Posterior vena cava (tissue), 2 donors: ENCODE data around the gene YJEFN3. TPM values are rescaled to one million over a fixed set of nuclear protein-coding genes. Genes with fewer than 3 reads are reported as not detected.

Experiments
- DNase-seq: peaks from one replicate; pipeline ENCODE4 v3.0.0-alpha.2; 2020; ENCODE audit warnings: low spot score
- intact Hi-C, 2 donors: fragments of 100-400 bp; cut with DNase I; formaldehyde crosslinking; loops; one replicate each; pipeline versions ENCODE4 v1.14.1 to v1.14.2; 2022 to 2023
- long read RNA-seq, 2 donors: library from polyadenylated mRNA; unstranded; transcript quantifications; one replicate each; pipeline ENCODE4 v2.0.0, GENCODE V29; 2020 to 2021
- total RNA-seq, 2 donors: library from RNA; stranded (reverse); fragmentation: NEBNext Ultra II Directional; extraction: Animal tissue kit (Norgen Biotek cat#: 25700); gene quantifications; one replicate each; pipeline ENCODE4 v1.2.1, GENCODE V29; 2021
- donor health status: DM: yes; HTN: yes; CAD: no.
- donor health status: DM: yes; HTN: yes; CAD: no.

Gene YJEFN3
- total RNA-seq = 1 to 10 TPM; 2.9 to 3.7 TPM
- long read RNA-seq, donor 1 = 0 reads
- long read RNA-seq, donor 2 = 0 reads

GRCh38 chr19:19528721-19529490 is at the start of gene YJEFN3:
Gene YJEFN3 (plus strand): TSS chr19:19528911. CDS start chr19:19528933, 22 bp downstream.
- DNase-seq = peak; percentile 79
- intact Hi-C loops = no loop called here

- intact Hi-C loops = no loop called here
- no peak for DNase-seq
These were observed 48.0 kb upstream of the YJEFN3 start for GRCh38 chr19:19480688-19481087.

- DNase-seq = no peak
- intact Hi-C loops = no loop called here
These were observed 45.7 kb upstream of the YJEFN3 start for GRCh38 chr19:19482809-19483596.

GRCh38 chr19:19485161-19485997 is 43.3 kb upstream of the YJEFN3 start:
- no peak for DNase-seq
- intact Hi-C loops = loop anchor here in 1 of 2 donors (5.0 kb wide), 1 partner anchor 103 kb away; no protein-coding TSS in a partner anchor

- intact Hi-C loops = loop anchor here in 1 of 2 donors (5.0 kb wide), 1 partner anchor 104 kb away; no protein-coding TSS in a partner anchor
- DNase-seq = no peak
These were observed 42.8 kb upstream of the YJEFN3 start for GRCh38 chr19:19485998-19486290.

GRCh38 chr19:19486343-19487076 is 42.2 kb upstream of the YJEFN3 start:
- no peak for DNase-seq
- intact Hi-C loops = loop anchor here in 1 of 2 donors (5.0 kb wide), 1 partner anchor 104 kb away; no protein-coding TSS in a partner anchor

GRCh38 chr19:19487077-19487949 is 41.4 kb upstream of the YJEFN3 start:
- no peak for DNase-seq
- intact Hi-C loops = loop anchor here in 1 of 2 donors (5.0 kb wide), 1 partner anchor 105 kb away; no protein-coding TSS in a partner anchor

GRCh38 chr19:19487950-19488874 is 40.5 kb upstream of the YJEFN3 start:
- intact Hi-C loops = loop anchor here in 1 of 2 donors (5.0 kb wide), 1 partner anchor 106 kb away; no protein-coding TSS in a partner anchor

GRCh38 chr19:19488875-19489690 is 39.6 kb upstream of the YJEFN3 start:
- intact Hi-C loops = loop anchor here in 1 of 2 donors (5.0 kb wide), 1 partner anchor 107 kb away; no protein-coding TSS in a partner anchor
- DNase-seq = peak; percentile 96

More at GRCh38 chr19:19487950-19488874, 40.5 kb upstream of the YJEFN3 start:
- no peak for DNase-seq

- intact Hi-C loops = loop anchor here (5.0 kb wide), 2 partner anchors 108 to 123 kb away; no protein-coding TSS in a partner anchor
- DNase-seq = no peak
These were observed 38.9 kb upstream of the YJEFN3 start for GRCh38 chr19:19489804-19490204.

GRCh38 chr19:19490214-19490968 is 38.3 kb upstream of the YJEFN3 start:
- peak; percentile 91 for DNase-seq
- intact Hi-C loops = loop anchor here (5.0 kb wide), 1 partner anchor 123 kb away; no protein-coding TSS in a partner anchor

GRCh38 chr19:19491321-19492025 is 37.2 kb upstream of the YJEFN3 start:
- no peak for DNase-seq
- intact Hi-C loops = loop anchor here (5.0 kb wide), 1 partner anchor 124 kb away; no protein-coding TSS in a partner anchor

- intact Hi-C loops = loop anchor here (5.0 kb wide), 1 partner anchor 125 kb away; no protein-coding TSS in a partner anchor
- no peak for DNase-seq
These were observed 36.6 kb upstream of the YJEFN3 start for GRCh38 chr19:19492026-19492610.
